HepG2 (cell line): ENCODE results near the gene COA5. TPM values are rescaled to one million over a fixed set of nuclear protein-coding genes. Genes with fewer than 3 reads are reported as not detected.

ENCODE experiments used
- CEBPB ChIP-seq: IDR thresholded peaks from 2 replicates; pipeline ENCODE4 v1.6.1; 2011; ENCODE audit warnings: low read depth, low read length, improper control_type of control experiment, borderline replicate concordance
- E2F2 ChIP-seq: sonication (generic); formaldehyde crosslinking; IDR thresholded peaks from 2 replicates; pipeline ENCODE4 v1.4.0; 2020; ENCODE audit warnings: missing genetic modification reagents, borderline replicate concordance
- ESRRA ChIP-seq: sonication (generic); formaldehyde crosslinking; IDR thresholded peaks from 2 replicates; pipeline ENCODE4 v1.5.1; 2020; ENCODE audit warnings: mild to moderate bottlenecking, low read depth, missing genetic modification reagents
- FOXO1 ChIP-seq: sonication (generic); formaldehyde crosslinking; IDR thresholded peaks from 2 replicates; pipeline ENCODE4 v1.4.0; 2020; ENCODE audit warnings: missing genetic modification reagents
- GMEB2 ChIP-seq: IDR thresholded peaks from 2 replicates; pipeline ENCODE4 v1.6.1; 2016; ENCODE audit warnings: missing biosample characterization, missing genetic modification reagents, low read depth
- HHEX ChIP-seq: IDR thresholded peaks from 2 replicates; pipeline ENCODE4 v1.6.1; 2016; ENCODE audit warnings: control low read depth
- HNRNPL ChIP-seq: fragments of 200-400 bp; formaldehyde crosslinking; IDR thresholded peaks from 2 replicates; pipeline ENCODE4 v1.6.1; 2017; ENCODE audit warnings: mild to moderate bottlenecking, low read depth, low read length
- KDM6A ChIP-seq: IDR thresholded peaks from 2 replicates; pipeline ENCODE4 v1.6.1; 2016; ENCODE audit warnings: low read depth
- MLLT10 ChIP-seq: sonication (generic); formaldehyde crosslinking; IDR thresholded peaks from 2 replicates; pipeline ENCODE4 v1.4.0; 2020; ENCODE audit warnings: missing genetic modification reagents
- SOX13 ChIP-seq, 3 experiments: fragments of 450-650 bp in 1 of 3; sonication (generic) in 1 of 3; formaldehyde crosslinking in 1 of 3; IDR thresholded peaks in 2 of 3; conservative IDR thresholded peaks in 1 of 3; 2 replicates each; pipeline versions ENCODE4 v1.5.0 to v1.6.1; 2016 to 2020; ENCODE audit warnings: antibody characterized with exemption in 1 of 3, mild to moderate bottlenecking in 1 of 3, missing compliant biosample characterization in 1 of 3, missing genetic modification reagents in 1 of 3, moderate library complexity in 1 of 3
- SRSF9 ChIP-seq: fragments of 200-400 bp; formaldehyde crosslinking; IDR thresholded peaks from 2 replicates; pipeline ENCODE4 v1.6.1; 2018; ENCODE audit warnings: borderline replicate concordance, mild to moderate bottlenecking, low read depth, low read length; ENCODE audit not compliant: insufficient read depth, poor library complexity, severe bottlenecking
- THAP8 ChIP-seq: sonication (generic); formaldehyde crosslinking; IDR thresholded peaks from 2 replicates; pipeline ENCODE4 v1.5.1; 2020; ENCODE audit warnings: missing genetic modification reagents, mild to moderate bottlenecking, borderline replicate concordance
- TOE1 ChIP-seq: sonication (generic); formaldehyde crosslinking; IDR thresholded peaks from 2 replicates; pipeline ENCODE4 v1.4.0; 2020; ENCODE audit warnings: mild to moderate bottlenecking, missing genetic modification reagents
- TRAFD1 ChIP-seq: sonication (generic); formaldehyde crosslinking; IDR thresholded peaks from 2 replicates; pipeline ENCODE4 v1.5.1; 2020; ENCODE audit warnings: missing genetic modification reagents, mild to moderate bottlenecking, borderline replicate concordance
- ZBTB39 ChIP-seq: sonication (generic); formaldehyde crosslinking; IDR thresholded peaks from 2 replicates; pipeline ENCODE4 v1.5.0; 2020; ENCODE audit warnings: missing genetic modification reagents
- ZNF34 ChIP-seq: sonication (generic); formaldehyde crosslinking; IDR thresholded peaks from 2 replicates; pipeline ENCODE4 v1.4.0; 2020; ENCODE audit warnings: mild to moderate bottlenecking, missing genetic modification reagents, borderline replicate concordance
- ZSCAN12 ChIP-seq: sonication (generic); formaldehyde crosslinking; IDR thresholded peaks from 2 replicates; pipeline ENCODE4 v1.9.0; 2021; ENCODE audit warnings: mild to moderate bottlenecking, missing genetic modification reagents
- polyA plus RNA-seq, 8 experiments: library from polyadenylated mRNA; depleted of rRNA in 3 of 8; stranded (reverse) in 7 of 8; unstranded in 1 of 8; fragments of >200 nt; fragmentation: Illumina TruSeq in 4 of 8; extraction: Trizol in 4 of 8; gene quantifications; 2 replicates each; pipeline versions ENCODE4 v1.2.1 to v1.2.3, GENCODE V29; 2011 to 2016; ENCODE audit warnings: low read depth in 4 of 8, missing spikeins in 1 of 8, mixed read lengths in 1 of 8; ENCODE audit not compliant: insufficient read depth in 1 of 8
- total RNA-seq, 5 experiments: library from RNA; depleted of rRNA; stranded (reverse); fragments of >200 nt; fragmentation: Illumina TruSeq; extraction: Trizol; gene quantifications; 2 replicates each; pipeline ENCODE4 v1.2.3, GENCODE V29; 2016; ENCODE audit warnings: low read depth in 1 of 5

COA5 gene
- total and polyA plus RNA-seq, 2 of the 13 experiments (the other 11 are each of a cell fraction or from before 2014, with no cell fraction given), result 43.6 to 64.5 TPM

GRCh38 chr2:98608116-98608961 lies at the start of gene COA5, which contains the start of gene UNC50 (continued):
- no peak for TF ChIP-seq CEBPB
- peak; percentile 46 for TF ChIP-seq TOE1 (CRISPR knock-in tag)
- 0 out of 2 replicates have a peak, but pooled peaks have one; percentile 2 for TF ChIP-seq KDM6A (CRISPR knock-in tag)
- peak; percentile 91 for TF ChIP-seq ESRRA
- 0 out of 2 replicates have a peak, but pooled peaks have one; percentile 36 for TF ChIP-seq HNRNPL
- TF ChIP-seq ZNF34 (CRISPR knock-in tag), result peak; percentile 63; the same call in 1 of the 2 replicates
- TF ChIP-seq HHEX (CRISPR knock-in tag), result 0 out of 2 replicates have a peak, but pooled peaks have one; percentile 6
- TF ChIP-seq GMEB2 (CRISPR knock-in tag), result peak; percentile 78
- TF ChIP-seq SOX13 (IDR thresholded peaks at IDR 0.05), result peak; percentile 55; the same call in 1 of the 2 replicates
- TF ChIP-seq SOX13 (CRISPR knock-in tag; conservative IDR thresholded peaks at IDR 0.05 in 1 of 2, IDR thresholded peaks at IDR 0.05 in 1 of 2), result peak in 1 of 2 experiments; percentile 71; a peak in 1 of 4 replicates
- TF ChIP-seq E2F2 (CRISPR knock-in tag), result no peak; the same call in 1 of the 2 replicates
- peak; percentile 85 for TF ChIP-seq THAP8 (CRISPR knock-in tag)
- no peak for TF ChIP-seq SRSF9
- TF ChIP-seq MLLT10, result no peak
- TF ChIP-seq ZBTB39, result peak; percentile 76; the same call in 1 of the 2 replicates
- no peak for TF ChIP-seq TRAFD1 (CRISPR knock-in tag)
- peak; percentile 87; the same call in 1 of the 2 replicates for TF ChIP-seq ZSCAN12 (CRISPR knock-in tag)
- TF ChIP-seq FOXO1, result peak; percentile 70
